GM12892 (cell line): ENCODE data around the gene LYZ.

Experiments used
- POLR2A ChIP-seq: IDR thresholded peaks from 2 replicates; pipeline ENCODE4 v1.6.1; 2011; ENCODE audit warnings: low read depth, low read length, control low read depth
- POLR2AphosphoS5 ChIP-seq: IDR thresholded peaks from 2 replicates; pipeline ENCODE4 v1.6.1; 2011; ENCODE audit warnings: low read depth, low read length, control low read depth

GRCh38 chr12:69401940-69402339 lies 53.8 kb downstream of the LYZ start:
- TF ChIP-seq POLR2A (no peak), POLR2AphosphoS5 (no peak)
